A172 (cell line): ENCODE results near the gene VSNL1. TPM values are rescaled to one million over a fixed set of nuclear protein-coding genes. Genes with fewer than 3 reads are reported as not detected.

ENCODE experiments used
- DNase-seq: peaks from one replicate; pipeline ENCODE4 v3.0.0-alpha.2; 2015; ENCODE audit warnings: low spot score
- total RNA-seq: library from RNA; depleted of rRNA; stranded (reverse); fragments of >200 nt; shearing (Covaris generic); gene quantifications from 2 replicates; pipeline ENCODE4 v1.2.3, GENCODE V29; 2014

The VSNL1 gene
- total RNA-seq, 1 experiment from 2014 or later = not detected

- no peak for DNase-seq
These were observed 73.9 kb downstream of the VSNL1 start for GRCh38 chr2:17614174-17614930.

- DNase-seq = no peak
These were observed 74.7 kb downstream of the VSNL1 start for GRCh38 chr2:17615147-17615546.

GRCh38 chr2:17615728-17616351 lies 75.3 kb downstream of the VSNL1 start:
- peak; percentile 87 for DNase-seq

- DNase-seq = no peak
These were observed 75.9 kb downstream of the VSNL1 start for GRCh38 chr2:17616405-17616804.

- no peak for DNase-seq
These were observed 77.0 kb downstream of the VSNL1 start for GRCh38 chr2:17617516-17617915.

DNA sequence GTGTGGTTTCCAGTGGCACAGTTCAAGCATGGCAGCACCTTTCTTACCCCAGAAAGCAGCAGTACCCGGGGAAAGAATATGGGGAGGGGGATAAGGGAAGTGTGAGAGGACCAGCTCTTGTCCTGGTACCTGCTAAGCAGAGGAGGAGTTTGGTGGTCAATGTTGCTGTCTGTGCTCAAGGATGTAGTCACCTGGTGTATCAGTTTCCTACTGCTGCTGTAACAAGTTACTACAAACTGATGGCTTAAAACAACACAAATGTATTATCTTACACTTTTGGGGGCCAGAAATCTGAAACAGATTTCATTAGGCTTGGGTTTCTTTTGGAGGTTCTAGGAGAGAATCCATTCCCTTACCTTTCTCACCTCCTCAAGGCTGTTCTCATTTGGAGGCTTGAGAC lies 77.5 kb downstream of the VSNL1 start:
- DNase-seq = no peak

- DNase-seq = peak; percentile 72
These were observed 79.8 kb downstream of the VSNL1 start for GRCh38 chr2:17620280-17620679.

DNA sequence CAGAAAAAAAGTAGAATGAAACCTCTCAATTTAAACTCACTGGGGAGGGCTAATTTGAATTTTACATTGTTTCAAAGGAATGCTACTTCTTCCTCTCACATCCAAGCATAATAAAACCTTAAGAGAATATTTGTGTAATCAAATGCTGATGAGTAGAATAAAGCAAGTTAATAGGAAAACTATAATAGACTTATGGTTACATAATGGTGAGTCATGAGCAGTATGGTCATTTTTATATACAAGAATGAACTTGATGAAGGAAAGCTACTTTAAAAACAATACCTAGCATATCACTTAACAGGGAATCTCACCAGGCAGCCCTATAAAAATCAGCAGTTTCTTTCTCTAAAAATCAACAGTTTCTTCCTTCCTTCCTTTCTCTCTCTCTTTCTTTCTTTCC lies 80.3 kb downstream of the VSNL1 start:
- peak; percentile 56 for DNase-seq

GRCh38 chr2:17621781-17622180 lies 81.3 kb downstream of the VSNL1 start:
- DNase-seq = peak; percentile 75

DNA sequence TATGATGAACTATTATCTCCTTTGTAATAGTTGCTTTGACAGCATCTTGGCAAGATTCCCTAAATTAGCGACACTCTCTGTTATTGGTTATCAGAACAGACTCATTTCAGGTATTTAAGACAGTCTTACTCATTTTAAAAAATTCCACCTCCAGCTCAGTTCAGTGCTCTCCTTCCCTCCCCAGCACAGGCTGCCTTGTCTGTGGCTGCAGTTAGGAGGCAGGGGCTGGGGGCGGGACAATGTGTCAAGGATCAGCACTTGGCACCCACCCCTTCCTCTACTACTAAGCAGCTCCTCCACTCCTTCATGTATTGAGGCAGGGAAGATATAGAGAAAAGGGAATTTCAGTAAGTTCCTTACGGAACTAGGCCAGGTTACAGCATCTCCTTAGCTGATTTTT lies 85.0 kb downstream of the VSNL1 start:
- no peak for DNase-seq

DNA sequence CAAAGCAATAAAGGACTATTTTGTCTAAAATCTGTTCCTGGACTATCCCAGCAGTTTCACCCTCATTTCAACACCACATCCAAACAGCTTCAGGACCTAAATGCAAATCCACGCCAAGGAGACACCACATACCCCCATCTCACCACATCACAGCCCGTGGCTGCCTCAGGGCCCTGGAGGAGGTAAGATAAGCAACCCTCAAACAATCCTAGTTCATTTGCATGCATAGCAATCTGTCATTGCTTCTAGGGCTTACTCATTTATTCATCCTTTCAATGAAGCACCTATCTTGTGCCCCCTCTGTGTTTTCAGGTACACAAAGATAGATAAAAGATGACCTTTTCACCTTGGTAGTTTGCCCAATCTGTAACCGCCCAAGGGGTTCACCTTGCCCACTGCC lies 86.5 kb downstream of the VSNL1 start:
- DNase-seq = no peak

DNA sequence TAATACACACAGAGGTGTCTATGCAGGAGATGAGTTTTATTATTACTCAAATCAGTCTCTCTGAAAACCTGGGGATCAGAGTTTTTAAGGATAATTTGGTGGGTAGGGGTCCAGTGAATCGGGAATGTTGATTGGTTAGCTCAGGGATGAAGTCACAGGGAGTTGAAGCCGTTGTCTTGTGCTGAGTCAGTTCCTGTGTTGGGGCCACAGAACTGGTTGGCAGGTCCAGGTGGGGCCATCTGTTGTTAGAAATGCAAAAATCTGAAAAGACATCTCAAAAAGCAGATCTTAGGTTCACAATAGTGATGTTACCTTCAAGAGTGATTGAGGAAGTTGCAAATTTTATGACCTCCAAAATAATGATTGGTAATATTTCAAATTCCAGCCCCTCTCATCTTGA lies 86.9 kb downstream of the VSNL1 start:
- DNase-seq = peak; percentile 29

- DNase-seq = peak; percentile 54
These were observed 88.1 kb downstream of the VSNL1 start for GRCh38 chr2:17628349-17629261.

- DNase-seq = no peak
These were observed 89.6 kb downstream of the VSNL1 start for GRCh38 chr2:17630089-17630488.

GRCh38 chr2:17634997-17635396 lies 94.5 kb downstream of the VSNL1 start:
- DNase-seq = no peak

DNA sequence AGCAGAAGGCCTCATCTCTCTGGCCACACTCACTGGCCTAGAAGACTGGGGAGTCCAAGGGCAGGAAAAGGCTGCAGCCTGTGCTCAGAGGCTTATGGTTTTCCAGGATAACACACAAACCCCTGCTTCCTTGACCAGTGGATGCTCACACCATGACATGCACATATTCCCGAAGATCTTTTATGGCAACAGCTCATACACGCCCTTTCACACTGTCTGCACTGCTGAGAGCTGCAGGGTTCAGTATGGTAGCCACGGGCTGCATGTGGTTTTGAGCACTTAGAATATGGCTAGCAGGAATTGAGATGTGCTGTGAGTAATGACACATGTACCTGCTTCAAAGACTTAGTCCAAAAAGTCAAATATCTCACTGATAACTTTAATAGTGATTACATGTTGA lies 95.8 kb downstream of the VSNL1 start:
- no peak for DNase-seq

DNA sequence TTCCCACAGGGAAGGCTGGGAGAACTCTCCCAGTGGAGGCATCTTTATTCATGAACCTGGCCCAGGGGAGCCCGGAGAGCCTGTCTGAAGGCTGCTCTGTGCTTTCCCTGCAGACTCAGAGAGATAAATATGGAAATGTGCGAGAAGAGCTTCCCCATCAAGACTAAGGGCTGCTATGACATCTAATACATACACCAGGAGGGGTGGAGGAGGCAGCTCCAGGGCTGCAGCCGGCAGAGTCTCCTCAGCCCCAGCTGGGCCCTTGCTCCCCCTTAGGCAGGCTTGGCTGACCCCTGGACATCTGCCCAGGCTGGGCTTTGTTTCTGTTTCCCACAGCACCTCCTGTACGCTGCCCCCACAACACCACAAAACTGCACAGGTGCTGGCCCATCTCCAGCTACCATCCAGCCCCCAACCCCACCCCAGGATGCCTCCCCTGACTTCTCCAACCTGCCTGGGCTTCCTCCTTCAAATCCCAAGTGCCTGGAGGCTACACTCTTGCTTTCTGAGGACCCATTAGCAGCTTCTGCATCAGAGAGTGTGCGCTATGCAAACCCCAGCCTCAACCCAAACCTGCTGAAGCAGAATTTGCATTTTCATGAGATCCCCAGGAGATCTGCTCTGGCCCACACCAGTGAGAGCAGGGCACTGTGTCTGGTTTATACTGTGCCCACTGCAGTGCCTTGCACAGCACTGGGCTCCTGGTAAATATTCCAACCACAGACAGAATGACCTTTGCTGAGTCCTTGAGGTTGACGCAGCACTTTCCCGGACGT lies 96.8 kb downstream of the VSNL1 start:
- DNase-seq = no peak

DNA sequence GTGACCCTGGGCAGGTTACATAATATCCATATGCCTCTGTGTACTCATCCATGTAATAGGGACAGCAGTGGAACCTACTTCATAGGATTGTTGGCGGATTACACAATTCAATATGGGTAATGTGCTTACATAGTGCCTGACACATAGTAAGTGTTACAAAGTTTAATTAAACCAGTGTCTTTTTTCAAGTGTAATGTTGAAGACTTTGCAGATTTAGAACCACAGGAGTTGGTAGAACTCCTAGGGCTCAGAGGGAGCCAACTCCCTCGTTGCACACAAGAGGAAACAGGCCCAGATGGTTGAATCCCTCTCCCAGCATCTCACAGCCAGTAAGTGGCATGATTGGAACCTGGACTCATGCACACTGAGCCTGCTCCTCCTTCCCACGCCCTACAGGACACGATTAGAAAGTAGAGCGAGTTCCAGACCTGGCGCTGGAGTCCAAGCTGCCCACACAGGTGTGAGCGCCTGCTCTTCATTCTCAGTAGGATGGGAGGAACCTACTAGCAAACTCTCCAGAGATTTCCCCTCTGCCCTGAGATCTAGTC lies 97.8 kb downstream of the VSNL1 start:
- no peak for DNase-seq

DNA sequence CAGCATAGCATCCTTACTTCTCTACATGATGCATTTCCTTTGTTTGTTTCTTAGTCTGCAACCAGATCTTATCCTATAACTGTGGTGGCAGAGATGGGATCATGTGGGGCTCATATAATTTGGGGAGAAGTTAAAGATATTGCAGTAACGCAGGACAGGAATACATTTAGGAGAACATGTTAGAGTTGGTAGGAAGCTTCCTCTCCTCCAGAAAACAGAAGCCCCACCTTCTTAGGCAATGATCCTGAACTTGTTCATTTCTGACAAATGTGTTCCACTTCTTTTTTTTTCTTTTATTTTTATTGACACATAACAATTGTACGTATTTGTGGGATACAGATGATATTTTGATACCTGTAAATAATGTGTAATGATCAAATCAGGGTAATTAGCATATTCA lies 99.9 kb downstream of the VSNL1 start:
- no peak for DNase-seq

- peak; percentile 96 for DNase-seq
These were observed 102.6 kb downstream of the VSNL1 start for GRCh38 chr2:17643031-17643615.
